A549 (cell line): ENCODE measurements around the gene GRIA1. TPM values are rescaled to one million over a fixed set of nuclear protein-coding genes. Genes with fewer than 3 reads are reported as not detected.

Source experiments
- ATAC-seq, 2 experiments: fragments of 200-7000 bp in 1 of 2; fragments of >200 bp in 1 of 2; cut with Nextera tagmentation in 1 of 2; cut with Tn5 transposase in 1 of 2; 3 replicates each; pipeline versions ENCODE4 v1.8.0 to v1.9.1; 2018 to 2020; ENCODE audit warnings: mild to moderate bottlenecking in 1 of 2, moderate library complexity in 1 of 2
- CTCF ChIA-PET: fragments of 300-600 bp; sonication (Branson Sonifier 250); formaldehyde crosslinking; extraction: SDS; loops from one replicate; lab custom pipeline; 2021; ENCODE audit warnings: antibody characterized with exemption, inconsistent platforms; lab: Yijun Ruan, JAX
- POLR2A ChIA-PET: fragments of 350-600 bp; formaldehyde crosslinking; extraction: SDS; loops from one replicate; lab custom pipeline; 2021; ENCODE audit warnings: antibody characterized with exemption, inconsistent platforms; lab: Yijun Ruan, JAX
- DNase-seq, 2 experiments: peaks; one replicate each; pipeline versions ENCODE4 v3.0.0 to v3.0.0-alpha.2; 2011 to 2016; ENCODE audit warnings: low read depth in 1 of 2, low spot score in 1 of 2
- FAIRE-seq: peaks from 2 replicates; lab custom pipeline; 2011; peaks lifted over from hg19 to GRCh38; lab: Jason Lieb, UNC
- H3K27ac ChIP-seq, 2 experiments: fragments of >200 bp; sonication (Bioruptor Twin); formaldehyde crosslinking; 3 replicates each; pipeline ENCODE4 v1.5.1; 2016 to 2017
- H3K4me1 ChIP-seq: fragments of >200 bp; sonication (Bioruptor Twin); formaldehyde crosslinking; 3 replicates; pipeline ENCODE4 v1.6.1; 2016
- H3K4me2 ChIP-seq: fragments of >200 bp; sonication (Bioruptor Twin); formaldehyde crosslinking; 3 replicates; pipeline ENCODE4 v1.6.1; 2016
- H3K4me3 ChIP-seq: fragments of >200 bp; sonication (Bioruptor Twin); formaldehyde crosslinking; 3 replicates; pipeline ENCODE4 v1.5.1; 2016
- H3K9me3 ChIP-seq: fragments of >200 bp; sonication (Bioruptor Twin); formaldehyde crosslinking; 3 replicates; pipeline ENCODE4 v1.6.1; 2016
- BCL3 ChIP-seq: fragments of >200 bp; sonication (Bioruptor Twin); formaldehyde crosslinking; IDR thresholded peaks from 3 replicates; pipeline ENCODE4 v1.6.1; 2016
- BHLHE40 ChIP-seq: IDR thresholded peaks from 2 replicates; pipeline ENCODE4 v1.6.1; 2012; ENCODE audit warnings: low read depth, low read length, inconsistent platforms
- CHD2 ChIP-seq: fragments of 150-350 bp; IDR thresholded peaks from 2 replicates; pipeline ENCODE4 v1.6.1; 2014; ENCODE audit warnings: low read length; ENCODE audit not compliant: partially characterized antibody
- CHD4 ChIP-seq: fragments of 200-600 bp; sonication (generic); IDR thresholded peaks from 2 replicates; pipeline ENCODE4 v1.6.1; 2016; ENCODE audit warnings: antibody characterized with exemption, mild to moderate bottlenecking, borderline replicate concordance
- ELK1 ChIP-seq: fragments of 150-350 bp; IDR thresholded peaks from 2 replicates; pipeline ENCODE4 v1.6.1; 2014; ENCODE audit warnings: low read depth, mild to moderate bottlenecking, low read length
- HOXB13 ChIP-seq: fragments of 250-450 bp; sonication (Bioruptor Pico); IDR thresholded peaks from 2 replicates; pipeline ENCODE4 v1.5.0; 2020; ENCODE audit warnings: low read depth, mild to moderate bottlenecking, moderate library complexity
- HOXB5 ChIP-seq: fragments of 250-450 bp; sonication (Bioruptor Pico); IDR thresholded peaks from 2 replicates; pipeline ENCODE4 v1.5.0; 2020; ENCODE audit warnings: mild to moderate bottlenecking, moderate library complexity
- MAFK ChIP-seq: fragments of 450-650 bp; IDR thresholded peaks from 2 replicates; pipeline ENCODE4 v1.6.1; 2014; ENCODE audit not compliant: partially characterized antibody
- MYC ChIP-seq: IDR thresholded peaks from 2 replicates; pipeline ENCODE4 v1.6.1; 2012; ENCODE audit warnings: mild to moderate bottlenecking, inconsistent platforms, low read length, improper control_type of control experiment, borderline replicate concordance
- NPAS2 ChIP-seq: fragments of 250-450 bp; sonication (Bioruptor Pico); IDR thresholded peaks from 2 replicates; pipeline ENCODE4 v1.8.0; 2022; ENCODE audit warnings: mild to moderate bottlenecking, moderate library complexity, borderline replicate concordance
- PBX3 ChIP-seq: IDR thresholded peaks from 2 replicates; pipeline ENCODE4 v1.6.1; 2012
- RAD21 ChIP-seq, 2 experiments: fragments of >200 bp in 1 of 2; sonication (Bioruptor Twin) in 1 of 2; formaldehyde crosslinking in 1 of 2; IDR thresholded peaks in 1 of 2; conservative IDR thresholded peaks in 1 of 2; 2 replicates in 1 of 2; 3 replicates in 1 of 2; pipeline ENCODE4 v1.6.1; 2012 to 2018; ENCODE audit warnings: inconsistent platforms in 1 of 2
- RARB ChIP-seq: fragments of 250-450 bp; sonication (Bioruptor Pico); IDR thresholded peaks from 2 replicates; pipeline ENCODE4 v1.8.0; 2021; ENCODE audit warnings: mild to moderate bottlenecking, moderate library complexity
- RCOR1 ChIP-seq: fragments of 150-350 bp; IDR thresholded peaks from 2 replicates; pipeline ENCODE4 v1.6.1; 2014; ENCODE audit warnings: antibody characterized with exemption, low read length, low read depth
- RNF2 ChIP-seq: fragments of 200-600 bp; sonication (generic); IDR thresholded peaks from 2 replicates; pipeline ENCODE4 v1.6.1; 2016; ENCODE audit warnings: low read depth, mild to moderate bottlenecking, antibody characterized with exemption, moderate library complexity, borderline replicate concordance
- SREBF2 ChIP-seq: fragments of 450-650 bp; IDR thresholded peaks from 2 replicates; pipeline ENCODE4 v1.6.1; 2014; ENCODE audit warnings: mild to moderate bottlenecking, moderate library complexity
- TFCP2L1 ChIP-seq: fragments of 250-450 bp; sonication (Bioruptor Pico); IDR thresholded peaks from 2 replicates; pipeline ENCODE4 v1.5.0; 2021; ENCODE audit warnings: mild to moderate bottlenecking
- ZC3H11A ChIP-seq: fragments of 450-650 bp; IDR thresholded peaks from 2 replicates; pipeline ENCODE4 v1.6.1; 2014; ENCODE audit warnings: antibody characterized with exemption, mild to moderate bottlenecking
- ZSCAN20 ChIP-seq: fragments of 250-450 bp; sonication (Bioruptor Pico); IDR thresholded peaks from 2 replicates; pipeline ENCODE4 v1.8.0; 2022; ENCODE audit warnings: mild to moderate bottlenecking, moderate library complexity
- WGBS: methylation state at CpG from one replicate; pipeline ENCODE4 v1.1.6; 2017; ENCODE audit errors: missing lambda C conversion rate; 5-methylcytosine and 5-hydroxymethylcytosine counted together
- polyA plus RNA-seq, 4 experiments: library from polyadenylated mRNA; depleted of rRNA in 3 of 4; stranded (reverse); fragments of >200 nt; fragmentation: RNase III in 1 of 4; extraction: RNeasy Plus Mini Kit Qiagen cat#74134 plus additional on column Dnase treatment in 1 of 4; gene quantifications; 2 replicates in 3 of 4; 3 replicates in 1 of 4; pipeline ENCODE4 v1.2.3, GENCODE V29; 2011 to 2017
- TF ChIP-seq, protein P1 (sequence below): fragments of 450-650 bp; IDR thresholded peaks from 2 replicates; pipeline ENCODE4 v1.6.1; 2014; ENCODE audit warnings: antibody characterized with exemption
- TF ChIP-seq, protein P2 (sequence below): fragments of 200-600 bp; sonication (generic); IDR thresholded peaks from 2 replicates; pipeline ENCODE4 v1.6.1; 2016; ENCODE audit warnings: antibody characterized with exemption, mild to moderate bottlenecking, moderate library complexity

GRIA1 gene
- polyA plus RNA-seq, 2 of the 4 experiments (the other 2 are of a cell fraction): not detected

GRCh38 chr5:153702265-153702664 is 211.8 kb downstream of the GRIA1 start:
- ATAC-seq: no peak
- no peak overlapping the region for H3K27ac ChIP-seq
- ChIA-PET POLR2A (no interaction called here), CTCF (interaction anchor here (1.0 kb wide), 1 partner anchor 10 kb away, joined by 4 read pairs; no protein-coding TSS in a partner anchor)
- TF ChIP-seq ZSCAN20 (CRISPR knock-in tag): no peak
- no peak for TF ChIP-seq RARB
- no peak for TF ChIP-seq CHD2
- no peak overlapping the region for H3K4me2 ChIP-seq
- no peak overlapping the region for H3K4me3 ChIP-seq
- no peaks in the 10 kb centered on the region for H3K4me1 ChIP-seq
- 11% methylated on average over 4 of the region's 4 CpGs for WGBS
- H3K9me3 ChIP-seq: no peaks in the 10 kb centered on the region
- no peak for DNase-seq
- FAIRE-seq: no peak

DNA sequence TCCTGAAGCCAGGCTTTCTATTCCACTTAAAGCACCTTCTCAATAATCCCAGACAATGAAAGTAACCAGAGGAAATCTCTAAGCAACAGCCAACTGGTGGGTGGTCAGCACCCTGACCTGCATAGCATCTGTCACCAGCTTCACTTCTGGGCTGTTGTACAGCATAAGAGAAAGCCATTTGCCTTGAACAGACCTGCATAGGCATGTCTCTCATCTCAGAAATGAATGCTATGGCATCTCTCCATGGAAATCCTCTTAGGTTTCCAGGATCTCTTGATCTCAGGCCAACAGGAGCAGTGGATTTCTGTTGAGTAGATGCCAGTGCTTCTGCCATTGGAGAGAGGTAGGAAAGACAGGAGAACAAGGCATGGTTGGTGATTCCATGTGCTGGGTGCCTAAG is 213.6 kb downstream of the GRIA1 start:
- no peak for ATAC-seq
- no peak for FAIRE-seq
- ChIA-PET CTCF (no interaction called here), POLR2A (no interaction called here)
- Histone ChIP-seq H3K4me2 (no peak overlapping the region), H3K4me3 (no peak overlapping the region), H3K27ac (no peak overlapping the region), H3K4me1 (no peaks in the 10 kb centered on the region), H3K9me3 (no peaks in the 10 kb centered on the region)
- no peak for DNase-seq
- TF ChIP-seq ELK1: no peak
- no peak for TF ChIP-seq BCL3
- no peak for TF ChIP-seq MYC
- TF ChIP-seq RNF2: no peak
- TF ChIP-seq CHD4: no peak
- no peak for TF ChIP-seq HOXB5 (CRISPR knock-in tag)
- TF ChIP-seq HOXB13 (CRISPR knock-in tag): no peak
- no peak for TF ChIP-seq RCOR1
- no peak for TF ChIP-seq TFCP2L1
- no peak for TF ChIP-seq ZC3H11A
- TF ChIP-seq, protein P1, sequence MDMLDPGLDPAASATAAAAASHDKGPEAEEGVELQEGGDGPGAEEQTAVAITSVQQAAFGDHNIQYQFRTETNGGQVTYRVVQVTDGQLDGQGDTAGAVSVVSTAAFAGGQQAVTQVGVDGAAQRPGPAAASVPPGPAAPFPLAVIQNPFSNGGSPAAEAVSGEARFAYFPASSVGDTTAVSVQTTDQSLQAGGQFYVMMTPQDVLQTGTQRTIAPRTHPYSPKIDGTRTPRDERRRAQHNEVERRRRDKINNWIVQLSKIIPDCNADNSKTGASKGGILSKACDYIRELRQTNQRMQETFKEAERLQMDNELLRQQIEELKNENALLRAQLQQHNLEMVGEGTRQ: no peak
- TF ChIP-seq NPAS2 (CRISPR knock-in tag): no peak
- TF ChIP-seq RAD21 (conservative IDR thresholded peaks at IDR 0.05 in 1 of 2, IDR thresholded peaks at IDR 0.05 in 1 of 2): no peak
- no peak for TF ChIP-seq PBX3

GRCh38 chr5:153707626-153708025 is 217.2 kb downstream of the GRIA1 start:
- ChIA-PET CTCF (no interaction called here), POLR2A (no interaction called here)
- no peak overlapping the region for H3K27ac ChIP-seq
- DNase-seq (no peak), ATAC-seq (no peak), FAIRE-seq (no peak)
- WGBS: 0% methylated on average over 6 of the region's 6 CpGs
- TF ChIP-seq, protein P2, sequence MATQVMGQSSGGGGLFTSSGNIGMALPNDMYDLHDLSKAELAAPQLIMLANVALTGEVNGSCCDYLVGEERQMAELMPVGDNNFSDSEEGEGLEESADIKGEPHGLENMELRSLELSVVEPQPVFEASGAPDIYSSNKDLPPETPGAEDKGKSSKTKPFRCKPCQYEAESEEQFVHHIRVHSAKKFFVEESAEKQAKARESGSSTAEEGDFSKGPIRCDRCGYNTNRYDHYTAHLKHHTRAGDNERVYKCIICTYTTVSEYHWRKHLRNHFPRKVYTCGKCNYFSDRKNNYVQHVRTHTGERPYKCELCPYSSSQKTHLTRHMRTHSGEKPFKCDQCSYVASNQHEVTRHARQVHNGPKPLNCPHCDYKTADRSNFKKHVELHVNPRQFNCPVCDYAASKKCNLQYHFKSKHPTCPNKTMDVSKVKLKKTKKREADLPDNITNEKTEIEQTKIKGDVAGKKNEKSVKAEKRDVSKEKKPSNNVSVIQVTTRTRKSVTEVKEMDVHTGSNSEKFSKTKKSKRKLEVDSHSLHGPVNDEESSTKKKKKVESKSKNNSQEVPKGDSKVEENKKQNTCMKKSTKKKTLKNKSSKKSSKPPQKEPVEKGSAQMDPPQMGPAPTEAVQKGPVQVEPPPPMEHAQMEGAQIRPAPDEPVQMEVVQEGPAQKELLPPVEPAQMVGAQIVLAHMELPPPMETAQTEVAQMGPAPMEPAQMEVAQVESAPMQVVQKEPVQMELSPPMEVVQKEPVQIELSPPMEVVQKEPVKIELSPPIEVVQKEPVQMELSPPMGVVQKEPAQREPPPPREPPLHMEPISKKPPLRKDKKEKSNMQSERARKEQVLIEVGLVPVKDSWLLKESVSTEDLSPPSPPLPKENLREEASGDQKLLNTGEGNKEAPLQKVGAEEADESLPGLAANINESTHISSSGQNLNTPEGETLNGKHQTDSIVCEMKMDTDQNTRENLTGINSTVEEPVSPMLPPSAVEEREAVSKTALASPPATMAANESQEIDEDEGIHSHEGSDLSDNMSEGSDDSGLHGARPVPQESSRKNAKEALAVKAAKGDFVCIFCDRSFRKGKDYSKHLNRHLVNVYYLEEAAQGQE: no peak
- TF ChIP-seq SREBF2 (no peak), NPAS2 (CRISPR knock-in tag) (no peak), BHLHE40 (no peak), MAFK (peak; percentile 26)
- no peak overlapping the region for H3K4me3 ChIP-seq
- no peaks in the 10 kb centered on the region for H3K4me1 ChIP-seq
- H3K9me3 ChIP-seq: no peaks in the 10 kb centered on the region
- H3K4me2 ChIP-seq: no peak overlapping the region
